Body of pancreas (tissue), 4 donors: Measurements from ENCODE around the gene ENTREP3.
A peak's percentile ranks its signal among the peaks of the same experiment; 100 is the strongest.

Experiments used
- CTCF ChIP-seq, 7 experiments: fragments of 450-650 bp in 4 of 7; fragments of 200-600 bp in 3 of 7; sonication (generic) in 3 of 7; IDR thresholded peaks; one replicate each; pipeline ENCODE4 v1.5.1; 2016 to 2019; ENCODE audit warnings: antibody characterized with exemption in 7 of 7
- POLR2A ChIP-seq, 3 donors: fragments of 450-650 bp; IDR thresholded peaks; one replicate each; pipeline ENCODE4 v1.6.1; 2016; ENCODE audit warnings: antibody characterized with exemption in 3 of 3, mild to moderate bottlenecking in 2 of 3

DNA sequence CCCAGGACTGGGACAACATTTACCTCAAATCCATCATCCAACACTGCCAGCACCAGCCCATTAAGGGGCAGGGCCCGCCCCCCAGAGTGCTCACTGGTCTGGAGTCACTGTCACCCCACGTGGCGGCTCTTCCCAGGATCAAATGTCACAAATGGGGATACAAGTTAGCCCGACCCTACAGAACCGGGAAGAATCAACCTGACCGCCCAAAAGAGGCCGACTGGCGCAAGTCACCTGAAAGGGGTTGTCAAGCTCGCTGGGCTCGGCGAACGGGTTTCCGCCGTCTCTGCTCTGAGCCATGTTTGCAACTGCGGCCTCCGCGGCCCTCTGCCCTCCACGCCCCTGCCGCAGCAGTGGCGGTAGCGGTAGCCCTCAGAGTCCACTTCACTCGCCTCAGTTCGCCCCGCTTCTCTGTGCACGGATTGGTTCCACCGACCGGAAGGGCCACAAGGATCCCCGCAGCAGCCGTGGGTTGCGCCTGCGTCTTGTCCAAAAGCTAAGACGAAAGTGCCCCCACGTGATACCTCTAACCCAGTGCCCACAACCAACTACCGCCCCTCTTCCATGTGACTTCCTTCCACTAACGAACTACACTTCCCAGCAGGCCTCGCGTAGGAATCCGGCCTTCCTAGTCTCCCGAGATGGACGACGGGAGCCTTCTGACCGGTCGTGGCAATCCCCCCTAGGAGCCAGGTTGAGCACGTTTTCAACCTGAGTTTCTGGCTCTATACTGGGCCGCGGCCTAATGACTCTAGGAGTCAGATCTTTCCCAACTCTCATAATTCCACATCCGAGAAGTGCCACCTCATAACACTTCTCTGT is 6.8 kb upstream of the ENTREP3 start, which contains the start of gene SCAMP3:
- peak in 1 of 7 experiments; percentile 14 for TF ChIP-seq CTCF (IDR thresholded peaks at IDR 0.05)
- peak; percentile 45 to 83 (median 80) for TF ChIP-seq POLR2A (IDR thresholded peaks at IDR 0.05)
